ENCODE measurements around the gene PLAC1. TPM values are rescaled to one million over a fixed set of nuclear protein-coding genes. Genes with fewer than 3 reads are reported as not detected.

Gene PLAC1
- total and polyA plus RNA-seq, 11 donors = 0.62 TPM; not detected in 10

GRCh38 chrX:134619838-134620237, 38.4 kb downstream of the PLAC1 start:
- intact Hi-C loops (cut with DNase I) = loop anchor here in 1 of 10 donors (10.0 kb wide), 1 partner anchor 45 kb away; no protein-coding TSS in a partner anchor
- Histone ChIP-seq H3K27me3 (peaks cover 0 to 10% (median 0%) of the 10 kb centered on the region in 9 donors), H3K4me3 (no peak overlapping the region), H3K9me3 (no peaks in the 10 kb centered on the region), H3K4me1 (peaks cover 0 to 26% (median 14%) of the 10 kb centered on the region in 12 donors), H3K27ac (no peak overlapping the region), H3K36me3 (no peaks in the 10 kb centered on the region)
- TF ChIP-seq POLR2A (IDR thresholded peaks at IDR 0.05) (no peak), CTCF (IDR thresholded peaks at IDR 0.05) (no peak)
- no peak for ATAC-seq
- 73 to 98% (median 84%) methylated on average over 1 of the region's 1 CpG for WGBS, 4 donors
- DNase-seq = no peak

GRCh38 chrX:134613396-134613795, 44.9 kb downstream of the PLAC1 start:
- H3K4me3 ChIP-seq = no peak overlapping the region
- H3K9me3 ChIP-seq = no peaks in the 10 kb centered on the region
- 66 to 89% (median 78%) methylated on average over 3 of the region's 3 CpGs for WGBS, 4 donors
- H3K27ac ChIP-seq = no peak overlapping the region
- no peak for ATAC-seq
- H3K4me1 ChIP-seq = no peaks in the 10 kb centered on the region
- peaks cover 0 to 5% (median 0%) of the 10 kb centered on the region in 9 donors for H3K27me3 ChIP-seq
- no peak for TF ChIP-seq CTCF (IDR thresholded peaks at IDR 0.05)
- no peak for TF ChIP-seq POLR2A (IDR thresholded peaks at IDR 0.05)
- DNase-seq = no peak
- no peaks in the 10 kb centered on the region for H3K36me3 ChIP-seq
- intact Hi-C loops (cut with DNase I) = no loop called here

- no peak overlapping the region for H3K4me3 ChIP-seq
- H3K27me3 ChIP-seq = no peaks in the 10 kb centered on the region
- WGBS, 4 donors = 87 to 100% (median 95%) methylated on average over 1 of the region's 1 CpG
- TF ChIP-seq POLR2A (IDR thresholded peaks at IDR 0.05) (no peak), CTCF (IDR thresholded peaks at IDR 0.05) (no peak)
- H3K9me3 ChIP-seq = no peaks in the 10 kb centered on the region
- H3K27ac ChIP-seq = no peak overlapping the region
- H3K4me1 ChIP-seq = peaks cover 0 to 9% (median 0%) of the 10 kb centered on the region in 12 donors
- H3K36me3 ChIP-seq = no peaks in the 10 kb centered on the region
- ATAC-seq (no peak), DNase-seq (no peak)
- intact Hi-C loops (cut with DNase I) = no loop called here
These were observed 50.1 kb downstream of the PLAC1 start for GRCh38 chrX:134608153-134608552.

- TF ChIP-seq POLR2A (IDR thresholded peaks at IDR 0.05) (no peak), CTCF (IDR thresholded peaks at IDR 0.05) (no peak)
- no peaks in the 10 kb centered on the region for H3K36me3 ChIP-seq
- no peak for ATAC-seq
- H3K27ac ChIP-seq = no peak overlapping the region
- peaks cover 0 to 1% (median 0%) of the 10 kb centered on the region in 12 donors for H3K9me3 ChIP-seq
- 75 to 87% (median 83%) methylated on average over 6 of the region's 6 CpGs for WGBS, 4 donors
- H3K4me1 ChIP-seq = peaks cover 0 to 9% (median 0%) of the 10 kb centered on the region in 12 donors
- intact Hi-C loops (cut with DNase I) = no loop called here
- H3K4me3 ChIP-seq = no peak overlapping the region
- DNase-seq = no peak
- no peaks in the 10 kb centered on the region for H3K27me3 ChIP-seq
These were observed 50.7 kb downstream of the PLAC1 start for GRCh38 chrX:134607523-134607922.
